ENCODE results near the gene BCORL1.

Gene BCORL1

DNA sequence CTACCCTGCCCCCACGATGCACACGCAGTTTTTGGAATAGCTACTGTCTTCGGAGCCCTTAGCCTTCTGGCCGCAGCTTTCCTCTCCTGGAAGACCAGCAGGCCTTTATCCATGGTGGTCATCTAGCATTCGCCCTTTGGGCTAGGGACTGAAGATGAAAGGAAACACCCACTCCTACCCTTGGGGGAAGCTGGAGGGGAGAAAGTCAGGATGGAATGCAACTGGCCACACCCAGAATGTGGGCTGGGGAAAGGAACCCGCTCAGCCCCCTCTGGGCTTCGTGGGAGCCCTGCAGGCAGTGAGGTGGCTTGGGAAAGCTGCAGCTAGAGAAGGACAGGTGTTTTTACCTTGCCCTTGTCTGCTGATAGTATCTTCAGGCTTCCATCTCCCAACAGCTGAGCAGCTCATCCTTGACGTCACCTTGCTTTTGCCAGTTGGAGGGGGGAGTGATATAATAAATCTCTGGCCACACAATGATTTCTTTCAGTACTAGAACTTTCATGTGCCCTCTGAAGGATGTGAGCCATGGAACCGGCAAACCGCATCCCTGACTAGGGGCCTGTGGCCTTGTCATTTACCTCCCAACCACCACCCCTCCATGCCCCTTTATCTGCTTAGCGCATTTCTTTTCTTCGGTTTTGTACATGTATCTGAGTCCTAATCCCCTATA is 68.9 kb downstream of the BCORL1 start:
- H3K4me3 ChIP-seq (replicated peaks in 1 of 2; ENCODE audit: low read depth in 2 of 2, low read length in 2 of 2) = no peak overlapping the region
- no peak for DNase-seq (ENCODE audit: low read depth in 2 of 2)
- no peak for TF ChIP-seq CTCF (IDR thresholded peaks at IDR 0.05; ENCODE audit: low read depth, low read length)

- H3K4me3 ChIP-seq (replicated peaks in 1 of 2; ENCODE audit: low read depth in 2 of 2, low read length in 2 of 2) = no peak overlapping the region
- no peak for DNase-seq (ENCODE audit: low read depth in 2 of 2)
- TF ChIP-seq CTCF (IDR thresholded peaks at IDR 0.05; ENCODE audit: low read depth, low read length) = no peak
These were observed 70.8 kb downstream of the BCORL1 start for GRCh38 chrX:130053236-130053635.

- TF ChIP-seq CTCF (IDR thresholded peaks at IDR 0.05; ENCODE audit: low read depth, low read length) = no peak
- DNase-seq (ENCODE audit: low read depth in 2 of 2) = peak; percentile 14 to 54
- H3K4me3 ChIP-seq (replicated peaks in 1 of 2; ENCODE audit: low read depth in 2 of 2, low read length in 2 of 2) = no peak overlapping the region
These were observed 72.7 kb downstream of the BCORL1 start for GRCh38 chrX:130055103-130055502.

GRCh38 chrX:130055899-130056298 is 73.5 kb downstream of the BCORL1 start:
- no peak for TF ChIP-seq CTCF (IDR thresholded peaks at IDR 0.05; ENCODE audit: low read depth, low read length)

GRCh38 chrX:130057209-130057608 is 74.8 kb downstream of the BCORL1 start:
- no peak overlapping the region for H3K4me3 ChIP-seq (replicated peaks in 1 of 2; ENCODE audit: low read depth in 2 of 2, low read length in 2 of 2)
- TF ChIP-seq CTCF (IDR thresholded peaks at IDR 0.05; ENCODE audit: low read depth, low read length) = no peak
- DNase-seq (ENCODE audit: low read depth in 2 of 2) = no peak

More at GRCh38 chrX:130055899-130056298, 73.5 kb downstream of the BCORL1 start:
- no peak overlapping the region for H3K4me3 ChIP-seq (replicated peaks in 1 of 2; ENCODE audit: low read depth in 2 of 2, low read length in 2 of 2)
- DNase-seq (ENCODE audit: low read depth in 2 of 2) = no peak

- DNase-seq (ENCODE audit: low read depth in 2 of 2) = no peak
- no peak overlapping the region for H3K4me3 ChIP-seq (replicated peaks in 1 of 2; ENCODE audit: low read depth in 2 of 2, low read length in 2 of 2)
- TF ChIP-seq CTCF (IDR thresholded peaks at IDR 0.05; ENCODE audit: low read depth, low read length) = no peak
These were observed 76.2 kb downstream of the BCORL1 start for GRCh38 chrX:130058652-130059051.
